Smooth muscle cell (in vitro differentiated cells): ENCODE results near the gene BLTP2. TPM values are rescaled to one million over a fixed set of nuclear protein-coding genes. Genes with fewer than 3 reads are reported as not detected.
A peak's percentile ranks its signal among the peaks of the same experiment; 100 is the strongest.
"Not testable (repeated sequence)": the region's sequence is repeated elsewhere in the genome, so short reads cannot be mapped to it uniquely, and the experiment has no call there.

ENCODE experiments used
- DNase-seq: peaks from one replicate; lab custom pipeline; 2025; ENCODE audit not compliant: unreplicated experiment; lab: John Stamatoyannopoulos, UW
- H2AFZ ChIP-seq: fragments of 200-600 bp; sonication (generic); 2 replicates; pipeline ENCODE4 v1.6.0; 2016; ENCODE audit warnings: antibody characterized with exemption, low read depth, mild to moderate bottlenecking
- H3F3A ChIP-seq: fragments of 200-600 bp; sonication (generic); 2 replicates; pipeline ENCODE4 v1.6.0; 2017; ENCODE audit warnings: antibody characterized with exemption, low read depth
- H3K27ac ChIP-seq: fragments of 200-600 bp; sonication (generic); 2 replicates; pipeline ENCODE4 v1.5.1; 2016; ENCODE audit warnings: low read depth, mild to moderate bottlenecking
- H3K27me3 ChIP-seq: fragments of 200-600 bp; sonication (generic); 2 replicates; pipeline ENCODE4 v1.6.1; 2016; ENCODE audit warnings: low read depth, mild to moderate bottlenecking
- H3K36me3 ChIP-seq: fragments of 200-600 bp; sonication (generic); 2 replicates; pipeline ENCODE4 v1.5.1; 2016; ENCODE audit warnings: low read depth
- H3K4me1 ChIP-seq: fragments of 200-600 bp; sonication (generic); 2 replicates; pipeline ENCODE4 v1.5.1; 2016; ENCODE audit warnings: low read depth
- H3K4me2 ChIP-seq: fragments of 200-600 bp; sonication (generic); 2 replicates; pipeline ENCODE4 v1.6.0; 2016; ENCODE audit warnings: mild to moderate bottlenecking
- H3K4me3 ChIP-seq: fragments of 200-600 bp; sonication (generic); 2 replicates; pipeline ENCODE4 v1.5.1; 2016; ENCODE audit warnings: mild to moderate bottlenecking
- H3K79me2 ChIP-seq: fragments of 200-600 bp; sonication (generic); 2 replicates; pipeline ENCODE4 v1.6.0; 2016; ENCODE audit warnings: low read depth, mild to moderate bottlenecking
- H3K9ac ChIP-seq: fragments of 200-600 bp; sonication (generic); 2 replicates; pipeline ENCODE4 v1.6.0; 2016; ENCODE audit warnings: low read depth
- H3K9me3 ChIP-seq: fragments of 200-600 bp; sonication (generic); replicated peaks from 2 replicates; pipeline ENCODE4 v1.5.1; 2016; ENCODE audit warnings: low read depth
- H4K20me1 ChIP-seq: fragments of 200-600 bp; sonication (generic); 2 replicates; pipeline ENCODE4 v1.6.0; 2016; ENCODE audit warnings: low read depth
- CTCF ChIP-seq: fragments of 200-600 bp; sonication (generic); IDR thresholded peaks from 2 replicates; pipeline ENCODE4 v1.5.1; 2017; ENCODE audit warnings: borderline replicate concordance, mild to moderate bottlenecking, antibody characterized with exemption; ENCODE audit not compliant: insufficient read depth, poor library complexity, severe bottlenecking
- WGBS: methylation state at CpG from one replicate; pipeline ENCODE4 v1.1.7; 2016; ENCODE audit warnings: low lambda C conversion rate; 5-methylcytosine and 5-hydroxymethylcytosine counted together
- polyA plus RNA-seq: library from polyadenylated mRNA; unstranded; fragments of >200 nt; fragmentation: Nextera tagmentation; extraction: Ambion mirVana; gene quantifications from 2 replicates; pipeline ENCODE4 v1.2.1, GENCODE V29; 2016
- total RNA-seq: library from RNA; depleted of rRNA; stranded (reverse); fragments of >200 nt; gene quantifications from 2 replicates; pipeline ENCODE4 v1.2.3, GENCODE V29; 2014

BLTP2 gene
- total and polyA plus RNA-seq, 2 experiments from 2014 or later = 37.1 to 63.5 TPM

- no peak overlapping the region for H2AFZ ChIP-seq
- no peaks in the 10 kb centered on the region for H3K4me1 ChIP-seq
- H3K4me3 ChIP-seq = no peak overlapping the region
- peaks cover 9% of the 10 kb centered on the region for H3K36me3 ChIP-seq
- H3K9me3 ChIP-seq = no peaks in the 10 kb centered on the region
- H3K79me2 ChIP-seq = no peaks in the 10 kb centered on the region
- no peak overlapping the region for H3K9ac ChIP-seq
- DNase-seq = no peak
- no peak for TF ChIP-seq CTCF
- no peaks in the 10 kb centered on the region for H4K20me1 ChIP-seq
- no peak overlapping the region for H3K4me2 ChIP-seq
- no peaks in the 10 kb centered on the region for H3F3A ChIP-seq
- H3K27ac ChIP-seq = no peak overlapping the region
- 97% methylated on average over 2 of the region's 2 CpGs for WGBS
- H3K27me3 ChIP-seq = no peaks in the 10 kb centered on the region
Measured at GRCh38 chr17:28612531-28612930, 32.4 kb downstream of the BLTP2 start.

- H3K9ac ChIP-seq = no peak overlapping the region
- no peak overlapping the region for H3K27ac ChIP-seq
- no peaks in the 10 kb centered on the region for H3K79me2 ChIP-seq
- 96% methylated on average over 8 of the region's 8 CpGs for WGBS
- no peak for DNase-seq
- H2AFZ ChIP-seq = no peak overlapping the region
- no peak for TF ChIP-seq CTCF
- no peak overlapping the region for H3K4me2 ChIP-seq
- no peaks in the 10 kb centered on the region for H4K20me1 ChIP-seq
- no peak overlapping the region for H3K4me3 ChIP-seq
- peaks cover 4% of the 10 kb centered on the region for H3K36me3 ChIP-seq
- H3K27me3 ChIP-seq = no peaks in the 10 kb centered on the region
- H3K9me3 ChIP-seq = no peaks in the 10 kb centered on the region
- no peaks in the 10 kb centered on the region for H3K4me1 ChIP-seq
- no peaks in the 10 kb centered on the region for H3F3A ChIP-seq
Measured at GRCh38 chr17:28610376-28610775, 34.6 kb downstream of the BLTP2 start.

GRCh38 chr17:28604031-28604430, 40.9 kb downstream of the BLTP2 start:
- not testable (repeated sequence) for H3F3A ChIP-seq, DNase-seq, H3K4me3 ChIP-seq, H3K36me3 ChIP-seq, H3K9ac ChIP-seq, H3K4me2 ChIP-seq, H3K27ac ChIP-seq, H2AFZ ChIP-seq, H3K79me2 ChIP-seq, H3K27me3 ChIP-seq, H4K20me1 ChIP-seq, H3K9me3 ChIP-seq, H3K4me1 ChIP-seq
- WGBS = 96% methylated on average over 4 of the region's 31 CpGs

GRCh38 chr17:28599311-28600184, 45.4 kb downstream of the BLTP2 start:
- Histone ChIP-seq H3K27me3 (no peaks in the 10 kb centered on the region), H3K4me3 (peak overlapping the region; percentile 74), H3K79me2 (peaks cover 7% of the 10 kb centered on the region), H3K9me3 (no peaks in the 10 kb centered on the region), H3F3A (peaks cover 9% of the 10 kb centered on the region), H2AFZ (peak overlapping the region; percentile 6), H3K36me3 (no peaks in the 10 kb centered on the region), H3K4me2 (peak overlapping the region; percentile 85), H3K9ac (peak overlapping the region; percentile 92), H3K4me1 (peaks cover 12% of the 10 kb centered on the region), H4K20me1 (no peaks in the 10 kb centered on the region), H3K27ac (peak overlapping the region; percentile 92)
- WGBS = 17% methylated on average over 40 of the region's 40 CpGs
- DNase-seq = no peak
- no peak for TF ChIP-seq CTCF
